ENCODE measurements around the gene SH3GL1.

Gene SH3GL1

GRCh38 chr19:4313847-4314490 is 86.4 kb downstream of the SH3GL1 start:
- DNase-seq = peak; percentile 70

All from suppressor macrophage treated with lipopolysaccharide for 4 hours (primary cell).